Motor neuron (in vitro differentiated cells): ENCODE results near the gene SLC16A9. TPM values are rescaled to one million over a fixed set of nuclear protein-coding genes. Genes with fewer than 3 reads are reported as not detected.

Experiments used
- ATAC-seq, 8 experiments: fragments of 200-7000 bp; cut with Tn5 transposase; replicated peaks in 6 of 8; 2 replicates each; pipeline ENCODE4 v1.8.0; 2021; ENCODE audit warnings: mild to moderate bottlenecking in 8 of 8, moderate library complexity in 8 of 8
- H3K27ac ChIP-seq, 2 donors: fragments of 250-450 bp; sonication (Bioruptor Pico); 2 replicates each; pipeline ENCODE4 v1.9.0; 2021; ENCODE audit warnings: antibody characterized with exemption in 2 of 2, mild to moderate bottlenecking in 2 of 2, moderate library complexity in 1 of 2
- H3K4me1 ChIP-seq, 2 donors: fragments of 250-450 bp; sonication (Bioruptor Pico); replicated peaks in 1 of 2; 2 replicates each; pipeline ENCODE4 v1.6.1; 2021; ENCODE audit warnings: antibody characterized with exemption in 2 of 2, mild to moderate bottlenecking in 2 of 2, moderate library complexity in 1 of 2
- H3K4me3 ChIP-seq, 5 donors: fragments of 250-450 bp; sonication (Bioruptor Pico); 2 replicates each; pipeline ENCODE4 v1.9.0; 2021; ENCODE audit warnings: antibody characterized with exemption in 5 of 5, mild to moderate bottlenecking in 5 of 5, moderate library complexity in 4 of 5
- WGBS, 10 experiments: fragments of 450-650 bp; shearing (Covaris generic); methylation state at CpG; one replicate each; pipeline ENCODE4 v1.0.0; 2022; 5-methylcytosine and 5-hydroxymethylcytosine counted together
- in situ Hi-C, 9 experiments: fragments of 400-800 bp; cut with MboI; loops; one replicate each; pipeline ENCODE4 v1.15.0; 2021; ENCODE audit warnings: low sequenced_read_pairs in 9 of 9, low pct_unique_long_range_greater_than_20kb in 2 of 9; ENCODE audit not compliant: unreplicated experiment in 9 of 9
- total RNA-seq, 8 experiments: library from RNA; unstranded; fragments of 300-600 nt; gene quantifications; 2 replicates each; pipeline versions ENCODE4 v1.2.3 to v1.2.4, GENCODE V29; 2022

SLC16A9 gene
- total RNA-seq, 8 experiments from 2014 or later, result 3.8 to 85.0 (median 28.6) TPM

DNA sequence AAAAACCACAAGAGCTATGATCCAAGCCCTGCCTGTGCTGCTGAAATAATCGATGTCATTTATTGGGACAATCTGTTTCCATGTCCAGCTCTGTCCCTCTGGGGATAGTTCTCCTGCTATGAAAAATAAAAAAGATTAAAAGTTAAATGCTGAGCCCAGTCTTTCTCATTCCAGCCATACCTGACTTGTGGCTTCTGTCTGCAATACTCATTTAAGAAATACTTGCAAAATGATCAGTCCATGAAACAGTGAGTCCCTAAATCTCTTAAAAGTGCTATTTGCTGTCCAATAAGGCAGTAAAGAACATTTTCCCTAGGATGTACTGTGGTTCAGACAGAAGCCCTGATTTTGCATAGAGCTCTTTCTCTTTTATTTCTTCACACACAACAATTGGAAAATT lies 91.7 kb downstream of the SLC16A9 start:
- no peak overlapping the region for H3K27ac ChIP-seq
- in situ Hi-C loops, result loop anchor here in 4 of 9 experiments (25.0 kb wide), 3 partner anchors 356 to 831 kb away; no protein-coding TSS in a partner anchor
- no peak overlapping the region for H3K4me3 ChIP-seq
- ATAC-seq, result peak in 1 of 8 experiments; percentile 37
- H3K4me1 ChIP-seq, result peaks cover 7 to 9% of the 10 kb centered on the region in 2 donors
- WGBS, 10 experiments, result 0 to 100% (median 60%) methylated on average over 1 of the region's 1 CpG; no CpG with 5 or more reads in 3 of the 10 experiments

DNA sequence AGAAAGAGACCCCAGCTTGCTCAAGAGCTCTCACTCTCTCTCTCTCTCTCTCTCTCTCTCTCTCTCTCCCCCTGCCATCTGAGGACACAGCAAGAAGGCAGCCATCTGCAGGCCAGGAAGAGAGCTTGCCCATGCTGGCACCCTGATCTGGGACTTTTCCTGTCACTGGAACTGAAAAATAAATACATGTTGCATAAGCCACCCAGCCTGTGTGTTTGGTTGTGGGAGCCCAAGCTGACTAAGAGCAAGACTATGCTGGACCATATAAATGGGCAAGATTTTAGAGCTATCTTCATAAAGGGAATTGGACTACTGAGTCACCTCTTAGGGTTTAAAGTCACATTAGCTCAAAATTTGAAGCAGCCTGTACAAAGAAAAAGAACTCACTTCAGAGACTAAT lies 98.6 kb downstream of the SLC16A9 start:
- ATAC-seq, result no peak
- Histone ChIP-seq H3K4me3 (no peak overlapping the region), H3K27ac (no peak overlapping the region), H3K4me1 (peaks cover 0 to 6% of the 10 kb centered on the region in 2 donors)
- in situ Hi-C loops, result loop anchor here in 4 of 9 experiments (25.0 kb wide), 3 partner anchors 349 to 824 kb away; no protein-coding TSS in a partner anchor

DNA sequence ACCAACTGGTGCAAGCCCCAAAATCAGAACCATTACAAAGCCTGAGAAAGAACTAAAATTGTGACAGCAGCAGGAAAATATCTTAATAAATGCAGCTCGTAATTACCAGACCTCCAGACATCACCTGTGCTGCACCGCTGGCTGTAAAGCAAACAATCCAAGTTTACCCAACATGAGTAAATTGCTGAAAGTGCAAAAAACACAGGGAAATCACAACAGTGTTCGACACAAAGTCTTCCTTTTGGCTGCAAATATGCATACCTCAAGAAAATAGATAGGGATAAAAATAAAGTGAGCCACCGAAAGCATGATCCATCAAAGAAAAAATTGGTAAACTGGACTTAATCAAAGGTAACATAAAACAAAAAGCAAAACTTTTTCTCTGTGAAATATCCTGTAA lies 101.7 kb downstream of the SLC16A9 start:
- H3K27ac ChIP-seq, result no peak overlapping the region
- in situ Hi-C loops, result loop anchor here in 4 of 9 experiments (25.0 kb wide), 3 partner anchors 346 to 821 kb away; no protein-coding TSS in a partner anchor
- H3K4me3 ChIP-seq, result no peak overlapping the region
- H3K4me1 ChIP-seq, result peaks cover 0 to 6% of the 10 kb centered on the region in 2 donors
- ATAC-seq, result no peak
- WGBS, 10 experiments, result 61 to 100% (median 85%) methylated on average over 1 to 4 of the region's 4 CpGs

DNA sequence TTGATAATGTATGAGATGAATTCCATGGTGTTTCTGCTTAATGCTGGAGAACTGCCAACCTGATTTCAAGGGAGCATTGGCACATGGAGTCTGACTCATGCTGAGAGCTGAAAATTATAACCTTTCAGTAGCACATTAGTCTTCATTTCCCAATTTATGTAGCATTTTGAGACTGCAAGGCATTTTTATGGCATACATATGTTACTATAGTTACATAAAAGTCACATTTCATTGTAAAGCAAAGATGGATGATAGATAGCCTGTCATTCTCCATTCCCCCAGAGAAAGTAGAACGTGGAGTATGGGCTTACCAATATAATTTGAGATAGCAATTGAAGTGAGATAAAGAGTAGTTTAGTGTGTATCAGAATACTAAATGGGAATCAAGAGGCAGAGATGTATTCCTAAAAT lies 103.1 kb downstream of the SLC16A9 start:
- Histone ChIP-seq H3K4me3 (no peak overlapping the region), H3K4me1 (peaks cover 0 to 6% of the 10 kb centered on the region in 2 donors), H3K27ac (no peak overlapping the region)
- 20 to 100% (median 63%) methylated on average over 1 of the region's 1 CpG; no CpG with 5 or more reads in 3 of the 10 experiments for WGBS, 10 experiments
- ATAC-seq, result peak in 4 of 8 experiments; percentile 61 to 71 (median 65)
- in situ Hi-C loops, result loop anchor here in 4 of 9 experiments (25.0 kb wide), 3 partner anchors 344 to 819 kb away; no protein-coding TSS in a partner anchor

DNA sequence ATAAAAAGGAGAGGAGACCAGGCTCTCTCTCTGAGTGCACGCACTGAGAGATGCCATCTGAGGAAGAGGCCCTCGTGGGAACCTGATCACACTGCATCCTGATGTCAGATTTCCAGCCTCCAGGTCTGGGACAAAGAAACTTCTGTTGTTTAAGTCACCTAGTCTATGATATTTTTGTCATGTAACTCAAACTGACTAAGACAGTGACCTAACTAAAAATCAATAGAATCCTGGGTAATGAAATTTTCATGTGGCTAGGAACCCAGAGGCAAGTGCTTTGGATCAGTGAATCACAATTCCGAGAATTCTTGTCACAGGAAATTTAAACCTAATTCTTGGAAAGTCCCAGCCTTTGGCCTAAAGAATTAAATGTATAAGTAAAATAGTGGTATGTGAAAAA lies 107.7 kb downstream of the SLC16A9 start:
- peak in 1 of 8 experiments; percentile 21 for ATAC-seq
- WGBS, 10 experiments, result 53 to 100% (median 88%) methylated on average over 1 to 3 of the region's 3 CpGs; no CpG with 5 or more reads in 3 of the 10 experiments
- in situ Hi-C loops, result loop anchor here in 4 of 9 experiments (25.0 kb wide), 3 partner anchors 340 to 815 kb away; no protein-coding TSS in a partner anchor
- Histone ChIP-seq H3K27ac (no peak overlapping the region), H3K4me3 (no peak overlapping the region), H3K4me1 (peaks cover 5 to 16% of the 10 kb centered on the region in 2 donors)

Other genes with a start within 250 kb of the SLC16A9 start
- gene MRLN, start 43.6 kb upstream of the SLC16A9 start, total RNA-seq, result under 1 TPM in 4 of 8 experiments, not detected in 4; 0.47 to 0.91 (median 0.75) TPM
- gene CCDC6, start 196.7 kb upstream of the SLC16A9 start, total RNA-seq, result 10 to 100 TPM; 10.6 to 94.0 (median 18.4) TPM